ENCODE data around the gene PRKRIP1. TPM values are rescaled to one million over a fixed set of nuclear protein-coding genes. Genes with fewer than 3 reads are reported as not detected.
A peak's percentile ranks its signal among the peaks of the same experiment; 100 is the strongest.

PRKRIP1 gene
- polyA plus RNA-seq, 1 donor, result 30.0 TPM

- no peak for DNase-seq
- Histone ChIP-seq H3K27me3 (ENCODE audit: control insufficient read depth, insufficient read depth, low read length) (no peaks in the 10 kb centered on the region), H3K9me3 (ENCODE audit: control insufficient read depth, low read depth, low read length) (no peaks in the 10 kb centered on the region), H3K4me1 (ENCODE audit: control insufficient read depth, insufficient read depth, low read length) (no peaks in the 10 kb centered on the region), H3K27ac (ENCODE audit: low read length) (no peak overlapping the region), H3K36me3 (ENCODE audit: control insufficient read depth, insufficient read depth, low read length) (peaks cover 35% of the 10 kb centered on the region), H3K4me3 (ENCODE audit: low read length) (no peak overlapping the region)
- no CpG with 5 or more reads among the region's 40 CpGs for WGBS (ENCODE audit: insufficient coverage, low lambda C conversion rate)
Observed at GRCh38 chr7:102457352-102457924, 61.3 kb downstream of the PRKRIP1 start.

- Histone ChIP-seq H3K4me3 (ENCODE audit: low read length) (no peak overlapping the region), H3K27me3 (ENCODE audit: control insufficient read depth, insufficient read depth, low read length) (no peaks in the 10 kb centered on the region), H3K9me3 (ENCODE audit: control insufficient read depth, low read depth, low read length) (no peaks in the 10 kb centered on the region), H3K36me3 (ENCODE audit: control insufficient read depth, insufficient read depth, low read length) (peaks cover 35% of the 10 kb centered on the region), H3K4me1 (ENCODE audit: control insufficient read depth, insufficient read depth, low read length) (peaks cover 5% of the 10 kb centered on the region), H3K27ac (ENCODE audit: low read length) (no peak overlapping the region)
- DNase-seq, result no peak
- no CpG with 5 or more reads among the region's 24 CpGs for WGBS (ENCODE audit: insufficient coverage, low lambda C conversion rate)
Observed at GRCh38 chr7:102459221-102459844, 63.2 kb downstream of the PRKRIP1 start.

- no peak for DNase-seq
- H3K9me3 ChIP-seq (ENCODE audit: control insufficient read depth, low read depth, low read length), result no peaks in the 10 kb centered on the region
- WGBS (ENCODE audit: insufficient coverage, low lambda C conversion rate), result no CpG with 5 or more reads among the region's 8 CpGs
- H3K4me1 ChIP-seq (ENCODE audit: control insufficient read depth, insufficient read depth, low read length), result peaks cover 5% of the 10 kb centered on the region
- no peak overlapping the region for H3K4me3 ChIP-seq (ENCODE audit: low read length)
- H3K36me3 ChIP-seq (ENCODE audit: control insufficient read depth, insufficient read depth, low read length), result peaks cover 35% of the 10 kb centered on the region
- H3K27ac ChIP-seq (ENCODE audit: low read length), result no peak overlapping the region
- no peaks in the 10 kb centered on the region for H3K27me3 ChIP-seq (ENCODE audit: control insufficient read depth, insufficient read depth, low read length)
Observed at GRCh38 chr7:102460467-102460866, 64.3 kb downstream of the PRKRIP1 start.

GRCh38 chr7:102463841-102464576 is 67.8 kb downstream of the PRKRIP1 start:
- peak overlapping the region; percentile 73 for H3K4me3 ChIP-seq (ENCODE audit: low read length)
- H3K9me3 ChIP-seq (ENCODE audit: control insufficient read depth, low read depth, low read length), result peaks cover 4% of the 10 kb centered on the region
- no peaks in the 10 kb centered on the region for H3K27me3 ChIP-seq (ENCODE audit: control insufficient read depth, insufficient read depth, low read length)
- H3K36me3 ChIP-seq (ENCODE audit: control insufficient read depth, insufficient read depth, low read length), result peaks cover 18% of the 10 kb centered on the region
- H3K27ac ChIP-seq (ENCODE audit: low read length), result no peak overlapping the region
- DNase-seq, result no peak
- H3K4me1 ChIP-seq (ENCODE audit: control insufficient read depth, insufficient read depth, low read length), result peaks cover 10% of the 10 kb centered on the region
- no CpG with 5 or more reads among the region's 24 CpGs for WGBS (ENCODE audit: insufficient coverage, low lambda C conversion rate)

- no peaks in the 10 kb centered on the region for H3K27me3 ChIP-seq (ENCODE audit: control insufficient read depth, insufficient read depth, low read length)
- H3K4me1 ChIP-seq (ENCODE audit: control insufficient read depth, insufficient read depth, low read length), result peaks cover 10% of the 10 kb centered on the region
- peak within 1 kb of the TSS; percentile 92 for H3K4me3 ChIP-seq (ENCODE audit: low read length)
- WGBS (ENCODE audit: insufficient coverage, low lambda C conversion rate), result no CpG with 5 or more reads among the region's 81 CpGs
- peaks cover 16% of the 10 kb centered on the region for H3K36me3 ChIP-seq (ENCODE audit: control insufficient read depth, insufficient read depth, low read length)
- peaks cover 4% of the 10 kb centered on the region for H3K9me3 ChIP-seq (ENCODE audit: control insufficient read depth, low read depth, low read length)
- DNase-seq, result peak; percentile 88 to 92
- H3K27ac ChIP-seq (ENCODE audit: low read length), result no peak within 1 kb of the TSS
Observed at GRCh38 chr7:102464577-102465280, 68.6 kb downstream of the PRKRIP1 start, which contains the start of the genes ALKBH4 and LRWD1. TSS of gene ALKBH4 (minus strand) at chr7:102464863. CDS start at chr7:102464836, 27 bp downstream. TSS of gene LRWD1 (plus strand) at chr7:102464984. CDS start at chr7:102465081, 97 bp downstream.

GRCh38 chr7:102466097-102466496 is 69.9 kb downstream of the PRKRIP1 start:
- Histone ChIP-seq H3K4me3 (ENCODE audit: low read length) (no peak overlapping the region), H3K27ac (ENCODE audit: low read length) (no peak overlapping the region), H3K27me3 (ENCODE audit: control insufficient read depth, insufficient read depth, low read length) (no peaks in the 10 kb centered on the region), H3K4me1 (ENCODE audit: control insufficient read depth, insufficient read depth, low read length) (peaks cover 10% of the 10 kb centered on the region), H3K36me3 (ENCODE audit: control insufficient read depth, insufficient read depth, low read length) (peaks cover 18% of the 10 kb centered on the region), H3K9me3 (ENCODE audit: control insufficient read depth, low read depth, low read length) (peaks cover 4% of the 10 kb centered on the region)
- WGBS (ENCODE audit: insufficient coverage, low lambda C conversion rate), result 100% methylated on average over 1 of the region's 7 CpGs
- no peak for DNase-seq

- DNase-seq, result no peak
- no peaks in the 10 kb centered on the region for H3K27me3 ChIP-seq (ENCODE audit: control insufficient read depth, insufficient read depth, low read length)
- H3K9me3 ChIP-seq (ENCODE audit: control insufficient read depth, low read depth, low read length), result peaks cover 4% of the 10 kb centered on the region
- no peak overlapping the region for H3K4me3 ChIP-seq (ENCODE audit: low read length)
- WGBS (ENCODE audit: insufficient coverage, low lambda C conversion rate), result no CpG with 5 or more reads among the region's 24 CpGs
- H3K36me3 ChIP-seq (ENCODE audit: control insufficient read depth, insufficient read depth, low read length), result peaks cover 29% of the 10 kb centered on the region
- H3K4me1 ChIP-seq (ENCODE audit: control insufficient read depth, insufficient read depth, low read length), result peaks cover 10% of the 10 kb centered on the region
- no peak overlapping the region for H3K27ac ChIP-seq (ENCODE audit: low read length)
Observed at GRCh38 chr7:102467581-102468477, 71.7 kb downstream of the PRKRIP1 start.

GRCh38 chr7:102468478-102469350 is 72.6 kb downstream of the PRKRIP1 start:
- Histone ChIP-seq H3K27me3 (ENCODE audit: control insufficient read depth, insufficient read depth, low read length) (no peaks in the 10 kb centered on the region), H3K4me3 (ENCODE audit: low read length) (no peak overlapping the region), H3K9me3 (ENCODE audit: control insufficient read depth, low read depth, low read length) (peaks cover 4% of the 10 kb centered on the region), H3K27ac (ENCODE audit: low read length) (no peak overlapping the region), H3K4me1 (ENCODE audit: control insufficient read depth, insufficient read depth, low read length) (peaks cover 8% of the 10 kb centered on the region), H3K36me3 (ENCODE audit: control insufficient read depth, insufficient read depth, low read length) (peaks cover 37% of the 10 kb centered on the region)
- no peak for DNase-seq
- no CpG with 5 or more reads among the region's 40 CpGs for WGBS (ENCODE audit: insufficient coverage, low lambda C conversion rate)

GRCh38 chr7:102469351-102469971 is 73.3 kb downstream of the PRKRIP1 start:
- H3K36me3 ChIP-seq (ENCODE audit: control insufficient read depth, insufficient read depth, low read length), result peaks cover 37% of the 10 kb centered on the region
- peaks cover 5% of the 10 kb centered on the region for H3K4me1 ChIP-seq (ENCODE audit: control insufficient read depth, insufficient read depth, low read length)
- no peak overlapping the region for H3K4me3 ChIP-seq (ENCODE audit: low read length)
- no peak for DNase-seq
- no CpG with 5 or more reads among the region's 24 CpGs for WGBS (ENCODE audit: insufficient coverage, low lambda C conversion rate)
- no peaks in the 10 kb centered on the region for H3K27me3 ChIP-seq (ENCODE audit: control insufficient read depth, insufficient read depth, low read length)
- peaks cover 4% of the 10 kb centered on the region for H3K9me3 ChIP-seq (ENCODE audit: control insufficient read depth, low read depth, low read length)
- no peak overlapping the region for H3K27ac ChIP-seq (ENCODE audit: low read length)

Data from large intestine (tissue), 3 donors.